CD4-positive, alpha-beta T cell (primary cell): ENCODE data around the gene FBXO27. TPM values are rescaled to one million over a fixed set of nuclear protein-coding genes. Genes with fewer than 3 reads are reported as not detected.

Source experiments
- ATAC-seq: fragments of 200-7000 bp; cut with Tn5 transposase; one replicate; pipeline ENCODE4 v1.10.0; 2022; ENCODE audit warnings: mild to moderate bottlenecking; ENCODE audit not compliant: poor library complexity
- CTCF ChIA-PET: fragments of 350-600 bp; sonication (Branson Sonifier 250); formaldehyde crosslinking; loops from one replicate; lab custom pipeline; 2021; ENCODE audit warnings: antibody characterized with exemption, inconsistent platforms; lab: Charles Lee
- POLR2A ChIA-PET: fragments of 350-600 bp; sonication (Branson Sonifier 250); formaldehyde crosslinking; loops from one replicate; lab custom pipeline; 2021; ENCODE audit warnings: antibody characterized with exemption, inconsistent platforms; lab: Charles Lee
- DNase-seq, 14 experiments: peaks; one replicate each; pipeline ENCODE4 v3.0.0-alpha.2; 2013 to 2020; ENCODE audit warnings: mixed read lengths in 2 of 14
- H3K27ac ChIP-seq, 2 donors: one replicate each; pipeline versions ENCODE4 v1.5.1 to v1.7.0; 2013; ENCODE audit warnings: low read length in 2 of 2, low read depth in 1 of 2, mild to moderate bottlenecking in 1 of 2
- H3K27me3 ChIP-seq, 2 experiments: 1 replicate in 1 of 2; 2 replicates in 1 of 2; pipeline versions ENCODE4 v1.6.1 to v1.7.0; 2013; ENCODE audit warnings: low read length in 2 of 2, control low read depth in 1 of 2, mild to moderate bottlenecking in 1 of 2, moderate library complexity in 1 of 2; ENCODE audit not compliant: insufficient read depth in 2 of 2, control insufficient read depth in 1 of 2
- H3K36me3 ChIP-seq: one replicate; pipeline ENCODE4 v1.6.1; 2013; ENCODE audit warnings: low read length, control low read depth; ENCODE audit not compliant: insufficient read depth
- H3K4me1 ChIP-seq: one replicate; pipeline ENCODE4 v1.6.1; 2013; ENCODE audit warnings: low read length, control low read depth; ENCODE audit not compliant: insufficient read depth
- H3K4me3 ChIP-seq: one replicate; pipeline ENCODE4 v1.5.1; 2013; ENCODE audit warnings: mild to moderate bottlenecking, low read length, moderate library complexity
- H3K9me3 ChIP-seq, 2 experiments: 1 replicate in 1 of 2; 2 replicates in 1 of 2; pipeline versions ENCODE4 v1.6.1 to v1.7.0; 2013; ENCODE audit warnings: low read length in 2 of 2, mild to moderate bottlenecking in 2 of 2, control low read depth in 1 of 2, moderate library complexity in 1 of 2; ENCODE audit not compliant: control insufficient read depth in 1 of 2, insufficient read depth in 1 of 2
- H3K27ac Mint-ChIP-seq: one replicate; pipeline ENCODE4 v1.8.0; 2020; ENCODE audit warnings: mixed read lengths
- H3K27me3 Mint-ChIP-seq: one replicate; pipeline ENCODE4 v1.8.0; 2021; ENCODE audit warnings: mixed read lengths
- H3K36me3 Mint-ChIP-seq: one replicate; pipeline ENCODE4 v1.8.0; 2021; ENCODE audit warnings: low read depth, mixed read lengths
- H3K4me1 Mint-ChIP-seq: one replicate; pipeline ENCODE4 v1.8.0; 2021; ENCODE audit warnings: low read depth, mixed read lengths
- H3K4me3 Mint-ChIP-seq: one replicate; pipeline ENCODE4 v1.8.0; 2020; ENCODE audit warnings: mild to moderate bottlenecking, mixed read lengths
- H3K9me3 Mint-ChIP-seq: one replicate; pipeline ENCODE4 v1.8.0; 2020; ENCODE audit warnings: mixed read lengths
- intact Hi-C, 2 experiments: fragments of 100-400 bp; cut with DNase I in 1 of 2; cut with micrococcal nuclease in 1 of 2; formaldehyde crosslinking; loops; one replicate each; pipeline versions ENCODE4 v1.15.1 to v1.9.0; 2023 to 2025; cut with DNase I, micrococcal nuclease
- total RNA-seq, 174 experiments: library from RNA in 2 of 174; stranded (reverse) in 2 of 174; gene quantifications; one replicate each; pipeline ENCODE4 v1.2.3 and lab custom pipeline; 2021 to 2026
- TF ChIP-seq, protein P1 (sequence below): fragments of 200-600 bp; IDR thresholded peaks from one replicate; pipeline ENCODE4 v1.8.0; 2022; ENCODE audit warnings: antibody characterized with exemption, mild to moderate bottlenecking

FBXO27 gene
- total RNA-seq, 2 experiments from 2014 or later, result 0.11 TPM; not detected in 1

DNA sequence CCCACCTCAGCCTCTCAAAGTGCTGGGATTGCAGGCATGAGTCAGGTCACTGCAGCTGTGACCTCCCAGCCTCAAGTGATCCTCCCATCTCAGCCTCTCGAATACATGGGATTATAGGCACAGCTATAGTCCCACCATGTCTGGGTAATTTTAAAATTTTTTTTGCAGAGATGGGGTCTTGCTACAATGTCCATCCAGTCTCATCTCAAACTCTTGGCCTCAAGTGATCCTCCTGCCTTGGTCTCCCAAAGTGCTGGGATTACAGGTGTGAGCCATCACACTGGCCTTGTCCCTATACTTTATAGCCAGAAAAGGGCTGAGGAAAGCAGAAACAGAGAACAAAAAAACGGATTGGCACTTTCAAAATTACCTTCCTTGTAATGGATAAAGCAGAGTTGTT lies 4.8 kb upstream of the FBXO27 start:
- H3K4me1 Mint-ChIP-seq, result peaks cover 6% of the 10 kb centered on the region
- intact Hi-C loops, result no loop called here
- Histone ChIP-seq H3K27ac (no peak overlapping the region), H3K36me3 (no peaks in the 10 kb centered on the region), H3K9me3 (no peaks in the 10 kb centered on the region), H3K4me3 (no peak overlapping the region), H3K27me3 (no peaks in the 10 kb centered on the region), H3K4me1 (peaks cover 6% of the 10 kb centered on the region)
- TF ChIP-seq, protein P1, sequence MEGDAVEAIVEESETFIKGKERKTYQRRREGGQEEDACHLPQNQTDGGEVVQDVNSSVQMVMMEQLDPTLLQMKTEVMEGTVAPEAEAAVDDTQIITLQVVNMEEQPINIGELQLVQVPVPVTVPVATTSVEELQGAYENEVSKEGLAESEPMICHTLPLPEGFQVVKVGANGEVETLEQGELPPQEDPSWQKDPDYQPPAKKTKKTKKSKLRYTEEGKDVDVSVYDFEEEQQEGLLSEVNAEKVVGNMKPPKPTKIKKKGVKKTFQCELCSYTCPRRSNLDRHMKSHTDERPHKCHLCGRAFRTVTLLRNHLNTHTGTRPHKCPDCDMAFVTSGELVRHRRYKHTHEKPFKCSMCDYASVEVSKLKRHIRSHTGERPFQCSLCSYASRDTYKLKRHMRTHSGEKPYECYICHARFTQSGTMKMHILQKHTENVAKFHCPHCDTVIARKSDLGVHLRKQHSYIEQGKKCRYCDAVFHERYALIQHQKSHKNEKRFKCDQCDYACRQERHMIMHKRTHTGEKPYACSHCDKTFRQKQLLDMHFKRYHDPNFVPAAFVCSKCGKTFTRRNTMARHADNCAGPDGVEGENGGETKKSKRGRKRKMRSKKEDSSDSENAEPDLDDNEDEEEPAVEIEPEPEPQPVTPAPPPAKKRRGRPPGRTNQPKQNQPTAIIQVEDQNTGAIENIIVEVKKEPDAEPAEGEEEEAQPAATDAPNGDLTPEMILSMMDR, result no peak
- ATAC-seq, result no peak
- no peaks in the 10 kb centered on the region for H3K36me3 Mint-ChIP-seq
- no peaks in the 10 kb centered on the region for H3K9me3 Mint-ChIP-seq
- POLR2A ChIA-PET, result no interaction called here
- DNase-seq, result no peak
- CTCF ChIA-PET, result no interaction called here
- H3K27ac Mint-ChIP-seq, result no peak overlapping the region
- peaks cover 33% of the 10 kb centered on the region for H3K27me3 Mint-ChIP-seq
- H3K4me3 Mint-ChIP-seq, result no peak overlapping the region

GRCh38 chr19:39036581-39036980 lies 4.2 kb upstream of the FBXO27 start:
- CTCF ChIA-PET, result no interaction called here
- POLR2A ChIA-PET, result no interaction called here

DNA sequence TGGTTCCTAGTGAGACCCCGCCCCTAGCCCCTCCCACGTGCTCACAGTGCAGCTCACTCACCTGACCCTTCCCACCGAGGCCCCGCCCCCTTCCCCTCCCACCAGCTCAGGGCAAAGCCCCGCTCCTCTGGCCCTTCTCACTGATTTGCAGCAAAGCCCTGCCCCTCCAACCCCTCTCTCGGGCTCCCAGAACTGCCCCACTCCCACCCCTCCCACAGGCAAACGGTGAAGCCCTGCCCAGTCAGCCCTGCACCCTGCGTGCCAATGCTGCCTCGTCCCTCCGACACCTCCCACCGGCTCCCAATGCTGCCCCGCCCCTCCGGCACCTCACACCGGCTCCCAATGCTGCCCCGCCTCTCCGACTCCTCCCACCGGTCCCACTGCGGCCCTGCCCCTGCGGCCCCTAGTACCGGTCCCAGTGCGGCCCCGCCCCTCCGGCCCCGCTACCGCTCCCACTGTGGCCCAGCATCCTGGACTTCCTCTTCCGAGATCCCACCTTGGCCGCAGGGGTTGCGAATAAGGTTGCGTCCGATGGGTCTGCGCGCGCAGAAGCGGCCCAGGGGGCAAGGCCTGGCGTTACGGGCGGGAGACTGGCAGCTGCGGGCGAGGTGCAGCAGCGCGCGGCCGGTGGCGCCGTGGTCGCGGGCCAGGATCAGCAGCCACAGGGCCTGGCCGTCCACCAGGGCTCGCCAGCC lies 834 bp downstream of the FBXO27 start:
- intact Hi-C loops, result no loop called here
- POLR2A ChIA-PET, result interaction anchor here (0.7 kb wide), 1 partner anchor 629 kb away, joined by 3 read pairs; the partner anchor contains the start of gene FAM98C

More at GRCh38 chr19:39036581-39036980, 4.2 kb upstream of the FBXO27 start:
- TF ChIP-seq, protein P1, result no peak
- no peak for ATAC-seq
- H3K27me3 Mint-ChIP-seq, result peaks cover 33% of the 10 kb centered on the region
- H3K4me1 ChIP-seq, result peaks cover 12% of the 10 kb centered on the region
- no peak overlapping the region for H3K27ac ChIP-seq
- no peak for DNase-seq
- intact Hi-C loops, result no loop called here
- H3K36me3 Mint-ChIP-seq, result no peaks in the 10 kb centered on the region
- H3K36me3 ChIP-seq, result no peaks in the 10 kb centered on the region
- H3K4me3 ChIP-seq, result no peak overlapping the region
- no peak overlapping the region for H3K27ac Mint-ChIP-seq
- no peak overlapping the region for H3K4me3 Mint-ChIP-seq
- peaks cover 6% of the 10 kb centered on the region for H3K4me1 Mint-ChIP-seq
- no peaks in the 10 kb centered on the region for H3K9me3 Mint-ChIP-seq
- no peaks in the 10 kb centered on the region for H3K9me3 ChIP-seq
- peaks cover 0 to 1% of the 10 kb centered on the region in 2 experiments for H3K27me3 ChIP-seq

More for the DNA sequence above, 834 bp downstream of the FBXO27 start:
- Histone ChIP-seq H3K36me3 (no peaks in the 10 kb centered on the region), H3K4me3 (peak overlapping the region; percentile 56), H3K27ac (no peak overlapping the region), H3K4me1 (peaks cover 24% of the 10 kb centered on the region), H3K9me3 (peaks cover 0 to 7% of the 10 kb centered on the region in 2 experiments), H3K27me3 (peaks cover 14 to 15% of the 10 kb centered on the region in 2 experiments)
- ATAC-seq (peak; percentile 90), DNase-seq (peak; percentile 53 to 87 (median 69))
- no peaks in the 10 kb centered on the region for H3K36me3 Mint-ChIP-seq
- H3K4me1 Mint-ChIP-seq, result peaks cover 13% of the 10 kb centered on the region
- no peak overlapping the region for H3K27ac Mint-ChIP-seq
- TF ChIP-seq, protein P1, result no peak
- CTCF ChIA-PET, result interaction anchor here (0.5 kb wide), 1 partner anchor 1526 kb away, joined by 4 read pairs; no protein-coding TSS in a partner anchor
- no peaks in the 10 kb centered on the region for H3K9me3 Mint-ChIP-seq
- H3K4me3 Mint-ChIP-seq, result peak overlapping the region; percentile 67
- H3K27me3 Mint-ChIP-seq, result peaks cover 47% of the 10 kb centered on the region
